ENCODE data around the gene CD2.
"Not testable (repeated sequence)": the region's sequence is repeated elsewhere in the genome, so short reads cannot be mapped to it uniquely, and the experiment has no call there.

Gene CD2

GRCh38 chr1:116731439-116731838 lies 22.8 kb upstream of the CD2 start:
- no peak for DNase-seq

DNA sequence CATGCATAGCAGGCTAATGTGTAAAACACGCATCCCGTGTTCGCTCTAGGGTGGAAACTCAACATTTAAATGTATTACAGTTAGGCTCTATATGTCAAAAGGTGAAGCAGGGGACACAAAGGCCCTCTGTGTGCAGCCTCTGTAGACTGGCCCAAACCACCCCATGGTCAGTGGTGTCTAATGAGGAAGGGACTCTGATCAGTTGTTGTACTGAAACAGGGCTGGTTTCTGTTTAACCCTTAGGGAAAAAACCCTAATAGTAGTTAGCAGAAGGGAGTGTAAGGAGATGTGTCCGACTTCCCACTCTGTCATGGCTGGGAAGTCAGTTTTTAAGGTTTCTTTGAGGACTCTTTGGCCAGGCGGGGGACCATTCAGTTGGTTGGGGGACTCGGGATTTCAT lies 21.5 kb upstream of the CD2 start:
- no peak for DNase-seq

DNA sequence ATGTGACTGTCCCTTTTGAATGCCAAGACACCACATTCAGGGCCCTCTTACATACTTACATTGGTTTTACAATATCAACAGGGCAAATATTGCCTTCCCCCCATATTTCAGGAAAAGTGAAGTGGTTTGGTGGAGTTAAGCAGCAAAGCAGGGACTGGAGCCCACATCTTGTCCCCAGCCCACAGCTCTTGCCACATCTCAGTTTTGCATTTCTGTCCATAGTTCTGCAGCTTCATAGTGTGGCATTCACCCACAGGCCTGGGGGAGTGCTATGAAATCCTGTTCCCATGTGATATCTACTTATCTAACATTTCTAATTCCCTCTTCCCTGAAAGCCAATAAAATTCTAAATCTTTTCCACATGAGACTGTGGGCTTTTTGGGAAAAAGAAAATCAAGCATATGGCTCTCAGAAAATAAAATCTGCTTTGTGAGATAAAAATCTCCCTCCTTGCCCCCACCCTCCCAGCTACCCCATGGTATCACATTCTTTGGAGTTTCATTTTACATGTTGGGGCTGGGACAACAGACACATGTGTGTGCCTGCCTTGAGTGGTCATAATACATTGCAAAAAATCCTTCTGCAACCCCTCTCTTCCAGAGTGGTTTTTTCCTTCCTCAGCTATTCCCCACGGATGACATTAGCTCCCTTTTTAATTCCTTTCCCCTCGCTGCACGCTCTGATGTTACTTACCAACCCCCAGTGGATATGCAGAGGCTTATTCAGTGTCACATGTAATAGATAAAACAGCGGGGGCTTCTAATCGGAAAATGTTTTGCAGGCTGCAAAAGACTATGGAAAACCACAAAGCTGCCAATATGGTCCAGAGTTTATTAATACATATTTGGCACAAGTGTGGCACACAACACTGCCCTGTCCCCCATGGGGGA lies 20.5 kb upstream of the CD2 start:
- no peak for DNase-seq

DNA sequence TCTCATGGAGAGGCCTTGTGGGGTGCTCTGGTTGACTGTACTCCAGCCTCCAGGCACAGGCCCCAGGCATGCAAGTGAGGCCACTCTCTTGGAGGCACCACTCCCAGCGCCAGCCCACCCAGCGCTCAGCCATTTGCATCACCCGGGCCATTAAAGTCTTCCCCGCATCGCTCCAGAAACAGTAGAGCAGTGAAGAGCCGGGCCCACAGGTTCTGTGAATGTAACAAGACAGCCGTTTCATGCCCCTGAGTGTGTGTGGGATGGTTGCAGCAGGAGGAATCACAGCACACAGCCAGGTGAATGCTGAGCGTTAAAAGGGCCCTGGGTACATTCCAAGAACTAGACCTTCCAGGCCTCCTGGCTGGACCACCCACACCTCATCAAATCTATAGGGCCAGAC lies 19.0 kb upstream of the CD2 start:
- no peak for DNase-seq

GRCh38 chr1:116737020-116737854 lies 17.0 kb upstream of the CD2 start:
- DNase-seq = peak in 32 of 56 donors; percentile 3 to 62 (median 22)

- DNase-seq = no peak
Observed at GRCh38 chr1:116737855-116738321, 16.3 kb upstream of the CD2 start.

GRCh38 chr1:116738673-116739370 lies 15.4 kb upstream of the CD2 start:
- DNase-seq = no peak

- no peak for DNase-seq
Observed at GRCh38 chr1:116739371-116740012, 14.7 kb upstream of the CD2 start.

GRCh38 chr1:116740296-116740695 lies 13.9 kb upstream of the CD2 start:
- no peak for DNase-seq

DNA sequence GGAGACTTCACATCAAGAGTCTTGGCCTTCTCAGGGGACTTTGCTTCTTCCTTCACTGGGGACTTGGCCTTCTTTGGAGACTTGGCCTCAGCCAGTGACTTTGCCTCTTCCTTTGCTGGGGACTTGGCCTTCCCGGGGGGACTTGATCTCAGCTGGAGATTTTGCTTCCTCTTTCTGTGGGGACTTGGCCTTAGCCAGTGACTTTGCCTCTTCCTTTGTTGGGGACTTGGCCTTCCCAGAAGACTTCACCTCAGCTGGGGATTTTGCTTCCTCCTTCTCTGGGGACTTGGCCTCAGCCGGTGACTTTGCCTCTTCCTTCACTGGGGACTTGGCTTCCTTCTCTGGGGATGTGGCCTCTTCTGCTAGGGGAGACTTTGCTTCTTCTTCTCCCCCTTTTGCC lies 13.5 kb upstream of the CD2 start:
- DNase-seq = no peak

GRCh38 chr1:116741836-116742565 lies 12.2 kb upstream of the CD2 start:
- DNase-seq = no peak

- DNase-seq = no peak
Observed at GRCh38 chr1:116743535-116743934, 10.7 kb upstream of the CD2 start.

DNA sequence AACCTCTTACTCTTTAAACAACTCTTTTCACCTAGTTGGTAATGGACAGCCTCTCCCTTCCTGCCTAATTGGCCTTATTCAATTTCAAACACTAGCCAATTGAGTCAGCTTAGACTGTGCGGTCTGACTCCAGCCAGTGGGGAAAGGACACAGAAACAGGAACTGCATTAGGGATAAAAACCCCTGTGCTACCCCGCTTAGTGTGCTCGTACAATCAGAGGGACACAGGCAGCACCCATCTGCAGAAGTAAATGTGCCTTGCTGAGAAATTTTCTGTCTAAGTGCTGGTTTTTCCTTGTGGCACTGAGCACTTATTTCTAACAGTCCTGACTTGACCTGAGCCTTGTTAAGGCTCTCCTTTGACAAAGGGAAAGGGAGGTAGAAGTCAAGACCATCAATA lies 6.0 kb upstream of the CD2 start:
- no peak for DNase-seq

- no peak for DNase-seq
Observed at GRCh38 chr1:116751146-116751545, 3.1 kb upstream of the CD2 start.

- DNase-seq = no peak
Observed at GRCh38 chr1:116751621-116752020, 2.6 kb upstream of the CD2 start.

DNA sequence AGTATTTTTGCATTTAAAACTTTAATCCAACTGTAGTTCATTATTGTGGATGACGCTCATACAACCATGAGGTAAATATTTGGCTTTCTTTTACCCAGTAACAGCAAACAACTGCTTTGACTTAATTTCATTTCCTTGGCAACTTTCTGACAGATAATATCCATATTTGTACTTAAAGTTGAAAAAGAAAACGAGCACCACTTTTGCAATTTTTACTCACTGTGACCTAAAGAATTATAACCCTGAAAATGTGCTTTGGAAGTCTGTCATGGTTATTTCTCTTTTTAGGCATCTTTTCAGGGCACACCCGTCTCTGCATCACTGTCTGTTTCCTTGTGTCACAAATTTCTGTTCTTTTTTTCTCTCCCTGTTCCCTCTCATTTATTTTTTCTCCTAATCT lies 918 bp upstream of the CD2 start:
- DNase-seq = no peak

- no peak for DNase-seq
Observed at GRCh38 chr1:116755066-116755465, 836 bp downstream of the CD2 start.

DNA sequence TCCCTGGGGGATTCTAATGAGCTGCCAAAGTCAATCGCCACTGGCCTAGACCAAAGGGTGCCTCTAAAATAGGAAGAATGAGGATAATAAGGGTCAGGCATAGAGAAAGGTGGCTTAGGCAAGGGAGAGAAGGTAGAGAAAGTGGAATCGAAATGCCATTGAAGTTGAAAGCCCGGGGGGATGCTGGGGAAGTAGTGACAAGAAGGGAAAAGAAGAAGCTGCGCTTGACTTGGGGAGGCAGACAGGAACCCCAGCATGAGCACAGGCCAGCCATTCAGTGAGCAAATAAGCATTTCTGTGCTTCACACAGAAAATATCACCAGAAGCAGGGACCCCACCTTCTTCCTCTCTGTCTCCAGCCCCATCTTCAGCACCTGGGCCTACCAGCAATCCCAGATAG lies 1.5 kb downstream of the CD2 start:
- DNase-seq = no peak

- DNase-seq = not testable (repeated sequence)
Observed at GRCh38 chr1:116756092-116756491, 1.9 kb downstream of the CD2 start.

DNA sequence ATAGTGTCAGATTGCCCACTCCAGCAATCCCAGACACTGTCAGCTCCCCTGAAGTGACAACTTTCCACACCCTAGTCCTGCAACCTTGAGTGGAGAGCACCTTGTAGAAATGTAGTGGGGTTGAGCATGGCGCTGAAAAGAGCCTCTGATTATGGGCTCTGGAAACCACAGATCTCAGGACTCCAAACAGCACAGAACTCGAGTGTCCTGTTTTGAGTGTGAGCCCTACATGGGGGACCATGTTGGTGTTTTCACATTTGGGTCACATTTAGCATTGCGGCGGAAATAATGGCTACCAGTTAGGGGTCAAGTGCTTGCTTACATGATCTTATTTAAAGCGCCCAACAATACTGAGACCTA lies 4.2 kb downstream of the CD2 start:
- DNase-seq = not testable (repeated sequence)

DNA sequence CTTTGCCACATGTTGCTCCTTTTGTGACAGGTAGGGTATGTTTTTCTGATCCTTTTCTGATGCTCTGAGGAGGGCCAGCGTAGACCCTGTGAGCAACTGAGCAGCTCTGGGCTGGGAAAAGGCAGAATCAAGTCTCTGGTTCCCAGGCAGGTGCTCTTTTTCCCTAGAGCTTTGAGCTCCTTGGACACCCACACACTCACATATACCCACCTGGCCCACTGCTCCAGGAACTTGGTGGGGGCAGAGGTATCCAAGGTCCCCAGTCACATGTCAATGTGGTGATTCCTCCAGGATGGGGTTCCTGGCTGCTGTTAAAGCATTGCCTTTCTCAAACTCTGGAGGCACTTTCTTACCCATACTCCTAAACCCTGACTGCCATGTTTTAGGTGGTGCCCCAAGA lies 5.4 kb downstream of the CD2 start:
- no peak for DNase-seq

All from amygdala (tissue), 56 donors.